ENCODE data around the gene OGDHL. TPM values are rescaled to one million over a fixed set of nuclear protein-coding genes. Genes with fewer than 3 reads are reported as not detected.

The OGDHL gene
- total RNA-seq, 1 donor from 2014 or later: 4.5 TPM

GRCh38 chr10:49691588-49691987 lies 70.5 kb downstream of the OGDHL start:
- peaks cover 4% of the 10 kb centered on the region for H3K9me3 ChIP-seq (replicated peaks)
- DNase-seq: no peak
- H3K4me1 ChIP-seq: no peaks in the 10 kb centered on the region
- H3K27me3 ChIP-seq (ENCODE audit: low read depth): peaks cover 91% of the 10 kb centered on the region
- H3K27ac ChIP-seq (replicated peaks): no peak overlapping the region
- no peaks in the 10 kb centered on the region for H3K36me3 ChIP-seq
- H3K4me3 ChIP-seq: no peak overlapping the region
- intact Hi-C loops (cut with micrococcal nuclease): no loop called here
- no peak for TF ChIP-seq CTCF (IDR thresholded peaks at IDR 0.05; ENCODE audit: borderline replicate concordance)

GRCh38 chr10:49690698-49691356 lies 71.3 kb downstream of the OGDHL start:
- no peak for TF ChIP-seq CTCF (IDR thresholded peaks at IDR 0.05; ENCODE audit: borderline replicate concordance)
- H3K9me3 ChIP-seq (replicated peaks): peaks cover 9% of the 10 kb centered on the region
- no peak overlapping the region for H3K4me3 ChIP-seq
- peaks cover 91% of the 10 kb centered on the region for H3K27me3 ChIP-seq (ENCODE audit: low read depth)
- DNase-seq: no peak
- H3K4me1 ChIP-seq: no peaks in the 10 kb centered on the region
- H3K27ac ChIP-seq (replicated peaks): no peak overlapping the region
- no peaks in the 10 kb centered on the region for H3K36me3 ChIP-seq
- intact Hi-C loops (cut with micrococcal nuclease): no loop called here

GRCh38 chr10:49689882-49690510 lies 72.1 kb downstream of the OGDHL start:
- no peaks in the 10 kb centered on the region for H3K4me1 ChIP-seq
- no peak overlapping the region for H3K4me3 ChIP-seq
- H3K27ac ChIP-seq (replicated peaks): no peak overlapping the region
- H3K9me3 ChIP-seq (replicated peaks): peaks cover 9% of the 10 kb centered on the region
- H3K36me3 ChIP-seq: no peaks in the 10 kb centered on the region
- DNase-seq: no peak
- TF ChIP-seq CTCF (IDR thresholded peaks at IDR 0.05; ENCODE audit: borderline replicate concordance): no peak
- intact Hi-C loops (cut with micrococcal nuclease): no loop called here
- H3K27me3 ChIP-seq (ENCODE audit: low read depth): peaks cover 85% of the 10 kb centered on the region

- Histone ChIP-seq H3K4me3 (no peak overlapping the region), H3K4me1 (no peaks in the 10 kb centered on the region), H3K9me3 (replicated peaks) (peaks cover 9% of the 10 kb centered on the region), H3K27me3 (ENCODE audit: low read depth) (peaks cover 74% of the 10 kb centered on the region), H3K27ac (replicated peaks) (no peak overlapping the region), H3K36me3 (no peaks in the 10 kb centered on the region)
- intact Hi-C loops (cut with micrococcal nuclease): no loop called here
- no peak for TF ChIP-seq CTCF (IDR thresholded peaks at IDR 0.05; ENCODE audit: borderline replicate concordance)
- no peak for DNase-seq
Measured at GRCh38 chr10:49688920-49689319, 73.2 kb downstream of the OGDHL start.

- intact Hi-C loops (cut with micrococcal nuclease): no loop called here
- H3K9me3 ChIP-seq (replicated peaks): peaks cover 9% of the 10 kb centered on the region
- no peaks in the 10 kb centered on the region for H3K36me3 ChIP-seq
- no peak for TF ChIP-seq CTCF (IDR thresholded peaks at IDR 0.05; ENCODE audit: borderline replicate concordance)
- no peak overlapping the region for H3K4me3 ChIP-seq
- no peak overlapping the region for H3K27ac ChIP-seq (replicated peaks)
- peaks cover 68% of the 10 kb centered on the region for H3K27me3 ChIP-seq (ENCODE audit: low read depth)
- H3K4me1 ChIP-seq: no peaks in the 10 kb centered on the region
- DNase-seq: no peak
Measured at GRCh38 chr10:49688261-49688846, 73.8 kb downstream of the OGDHL start.

All from left ventricle myocardium inferior (tissue), 1 donor.